RKO (cell line): ENCODE results near the gene LAPTM4A.
"Not testable (repeated sequence)": the region's sequence is repeated elsewhere in the genome, so short reads cannot be mapped to it uniquely, and the experiment has no call there.

Source experiments
- DNase-seq: peaks from one replicate; pipeline ENCODE4 v3.0.0-alpha.2; 2016; ENCODE audit warnings: low spot score

Gene LAPTM4A

GRCh38 chr2:20076757-20077156 lies 25.3 kb upstream of the LAPTM4A start:
- DNase-seq: no peak

GRCh38 chr2:20074901-20075300 lies 23.5 kb upstream of the LAPTM4A start:
- no peak for DNase-seq

GRCh38 chr2:20074046-20074648 lies 22.7 kb upstream of the LAPTM4A start:
- DNase-seq: not testable (repeated sequence)

GRCh38 chr2:20073460-20073859 lies 22.0 kb upstream of the LAPTM4A start:
- DNase-seq: no peak

- no peak for DNase-seq
Observed at GRCh38 chr2:20072436-20073158, 21.2 kb upstream of the LAPTM4A start.

GRCh38 chr2:20071397-20072383 lies 20.3 kb upstream of the LAPTM4A start:
- DNase-seq: no peak

- DNase-seq: no peak
Observed at GRCh38 chr2:20069756-20070155, 18.3 kb upstream of the LAPTM4A start.

GRCh38 chr2:20067992-20068584 lies 16.7 kb upstream of the LAPTM4A start:
- DNase-seq: peak; percentile 27

- peak; percentile 56 for DNase-seq
Observed at GRCh38 chr2:20065885-20066602, 14.6 kb upstream of the LAPTM4A start.

- DNase-seq: no peak
Observed at GRCh38 chr2:20064841-20065240, 13.4 kb upstream of the LAPTM4A start.

- DNase-seq: no peak
Observed at GRCh38 chr2:20064421-20064820, 13.0 kb upstream of the LAPTM4A start.

GRCh38 chr2:20062615-20063545 lies 11.5 kb upstream of the LAPTM4A start:
- DNase-seq: peak; percentile 24

- DNase-seq: no peak
Observed at GRCh38 chr2:20061940-20062339, 10.5 kb upstream of the LAPTM4A start.

- DNase-seq: no peak
Observed at GRCh38 chr2:20061476-20061875, 10.0 kb upstream of the LAPTM4A start.

GRCh38 chr2:20060106-20060505 lies 8.7 kb upstream of the LAPTM4A start:
- no peak for DNase-seq

- no peak for DNase-seq
Observed at GRCh38 chr2:20057268-20057667, 5.8 kb upstream of the LAPTM4A start.

GRCh38 chr2:20054931-20055330 lies 3.5 kb upstream of the LAPTM4A start:
- no peak for DNase-seq

- DNase-seq: no peak
Observed at GRCh38 chr2:20054119-20054518, 2.7 kb upstream of the LAPTM4A start.

GRCh38 chr2:20052861-20053281 lies 1.4 kb upstream of the LAPTM4A start:
- peak; percentile 90 for DNase-seq

GRCh38 chr2:20052229-20052851 lies 912 bp upstream of the LAPTM4A start:
- DNase-seq: peak; percentile 75
